HepG2 (cell line): Measurements from ENCODE around the gene GPT2. TPM values are rescaled to one million over a fixed set of nuclear protein-coding genes. Genes with fewer than 3 reads are reported as not detected.

Source experiments
- CBX1 ChIP-seq: IDR thresholded peaks from one replicate; pipeline ENCODE4 v1.6.1; 2016; ENCODE audit warnings: antibody characterized with exemption, low read depth
- FOXA3 ChIP-seq: IDR thresholded peaks from 2 replicates; pipeline ENCODE4 v1.6.1; 2016; ENCODE audit warnings: missing genetic modification reagents, missing compliant biosample characterization
- FOXC1 ChIP-seq: sonication (generic); formaldehyde crosslinking; IDR thresholded peaks from 2 replicates; pipeline ENCODE4 v1.8.0; 2022; ENCODE audit warnings: mild to moderate bottlenecking, missing genetic modification reagents, borderline replicate concordance
- FOXO1 ChIP-seq: sonication (generic); formaldehyde crosslinking; IDR thresholded peaks from 2 replicates; pipeline ENCODE4 v1.4.0; 2020; ENCODE audit warnings: missing genetic modification reagents
- KMT2A ChIP-seq: sonication (generic); formaldehyde crosslinking; IDR thresholded peaks from 2 replicates; pipeline ENCODE4 v1.4.0; 2020; ENCODE audit warnings: missing genetic modification reagents
- MTF1 ChIP-seq: sonication (generic); formaldehyde crosslinking; IDR thresholded peaks from 2 replicates; pipeline ENCODE4 v1.5.0; 2020; ENCODE audit warnings: missing genetic modification reagents
- MXI1 ChIP-seq: IDR thresholded peaks from 3 replicates; pipeline ENCODE4 v1.6.1; 2012; ENCODE audit warnings: low read depth, low read length, inconsistent platforms, borderline replicate concordance
- MYC ChIP-seq: sonication (generic); formaldehyde crosslinking; IDR thresholded peaks from 2 replicates; pipeline ENCODE4 v1.9.0; 2021; ENCODE audit warnings: missing genetic modification reagents, borderline replicate concordance
- NR2F1 ChIP-seq, 2 experiments: fragments of 450-650 bp in 1 of 2; formaldehyde crosslinking in 1 of 2; IDR thresholded peaks; 2 replicates each; pipeline versions ENCODE4 v1.5.0 to v1.6.1; 2016 to 2020; ENCODE audit warnings: mild to moderate bottlenecking in 1 of 2, missing compliant biosample characterization in 1 of 2, missing genetic modification reagents in 1 of 2, moderate library complexity in 1 of 2
- SRSF9 ChIP-seq: fragments of 200-400 bp; formaldehyde crosslinking; IDR thresholded peaks from 2 replicates; pipeline ENCODE4 v1.6.1; 2018; ENCODE audit warnings: borderline replicate concordance, mild to moderate bottlenecking, low read depth, low read length; ENCODE audit not compliant: insufficient read depth, poor library complexity, severe bottlenecking
- TCF7 ChIP-seq: sonication (generic); IDR thresholded peaks from 2 replicates; pipeline ENCODE4 v1.6.1; 2016; ENCODE audit warnings: antibody characterized with exemption, low read depth
- TP53 ChIP-seq: sonication (generic); formaldehyde crosslinking; conservative IDR thresholded peaks from 2 replicates; pipeline ENCODE4 v1.4.0; 2020; ENCODE audit warnings: missing genetic modification reagents
- ZBTB1 ChIP-seq: sonication (generic); formaldehyde crosslinking; IDR thresholded peaks from 2 replicates; pipeline ENCODE4 v1.4.0; 2020; ENCODE audit warnings: missing genetic modification reagents, borderline replicate concordance
- ZNF124 ChIP-seq: sonication (generic); formaldehyde crosslinking; IDR thresholded peaks from 2 replicates; pipeline ENCODE4 v1.4.0; 2020; ENCODE audit warnings: missing genetic modification reagents
- ZNF205 ChIP-seq: IDR thresholded peaks from 2 replicates; pipeline ENCODE4 v1.6.1; 2018; ENCODE audit warnings: missing biosample characterization, missing genetic modification reagents
- ZNF274 ChIP-seq: sonication (generic); formaldehyde crosslinking; IDR thresholded peaks from 2 replicates; pipeline ENCODE4 v1.5.1; 2020; ENCODE audit warnings: mild to moderate bottlenecking, missing genetic modification reagents
- ZNF282 ChIP-seq: fragments of 450-650 bp; IDR thresholded peaks from 2 replicates; pipeline ENCODE4 v1.6.1; 2018; ENCODE audit not compliant: partially characterized antibody
- ZNF367 ChIP-seq: sonication (generic); formaldehyde crosslinking; IDR thresholded peaks from 2 replicates; pipeline ENCODE4 v1.4.0; 2020; ENCODE audit warnings: missing genetic modification reagents, borderline replicate concordance
- ZNF570 ChIP-seq: sonication (generic); formaldehyde crosslinking; IDR thresholded peaks from 2 replicates; pipeline ENCODE4 v1.4.0; 2020; ENCODE audit warnings: mild to moderate bottlenecking, missing genetic modification reagents, borderline replicate concordance
- ZNF749 ChIP-seq: sonication (generic); formaldehyde crosslinking; IDR thresholded peaks from 2 replicates; pipeline ENCODE4 v1.8.0; 2022; ENCODE audit warnings: mild to moderate bottlenecking, missing genetic modification reagents, moderate library complexity, borderline replicate concordance
- ZNF841 ChIP-seq: sonication (generic); formaldehyde crosslinking; IDR thresholded peaks from 2 replicates; pipeline ENCODE4 v1.8.1; 2023; ENCODE audit warnings: missing genetic modification reagents, borderline replicate concordance
- polyA plus RNA-seq, 8 experiments: library from polyadenylated mRNA; depleted of rRNA in 3 of 8; stranded (reverse) in 7 of 8; unstranded in 1 of 8; fragments of >200 nt; fragmentation: Illumina TruSeq in 4 of 8; extraction: Trizol in 4 of 8; gene quantifications; 2 replicates each; pipeline versions ENCODE4 v1.2.1 to v1.2.3, GENCODE V29; 2011 to 2016; ENCODE audit warnings: low read depth in 4 of 8, missing spikeins in 1 of 8, mixed read lengths in 1 of 8; ENCODE audit not compliant: insufficient read depth in 1 of 8
- total RNA-seq, 5 experiments: library from RNA; depleted of rRNA; stranded (reverse); fragments of >200 nt; fragmentation: Illumina TruSeq; extraction: Trizol; gene quantifications; 2 replicates each; pipeline ENCODE4 v1.2.3, GENCODE V29; 2016; ENCODE audit warnings: low read depth in 1 of 5
- TF ChIP-seq, protein P1 (sequence below), 2 experiments: sonication (generic) in 1 of 2; formaldehyde crosslinking in 1 of 2; IDR thresholded peaks; 2 replicates each; pipeline versions ENCODE4 v1.4.0 to v1.6.1; 2016 to 2020; ENCODE audit warnings: borderline replicate concordance in 1 of 2, low read depth in 1 of 2, mild to moderate bottlenecking in 1 of 2, missing genetic modification reagents in 1 of 2
- TF ChIP-seq, protein P2 (sequence below): sonication (generic); formaldehyde crosslinking; IDR thresholded peaks from 2 replicates; pipeline ENCODE4 v1.4.0; 2020; ENCODE audit warnings: missing genetic modification reagents

Gene GPT2
- total and polyA plus RNA-seq, 2 of the 13 experiments (the other 11 are each of a cell fraction or from before 2014, with no cell fraction given), result 138 to 267 TPM

DNA sequence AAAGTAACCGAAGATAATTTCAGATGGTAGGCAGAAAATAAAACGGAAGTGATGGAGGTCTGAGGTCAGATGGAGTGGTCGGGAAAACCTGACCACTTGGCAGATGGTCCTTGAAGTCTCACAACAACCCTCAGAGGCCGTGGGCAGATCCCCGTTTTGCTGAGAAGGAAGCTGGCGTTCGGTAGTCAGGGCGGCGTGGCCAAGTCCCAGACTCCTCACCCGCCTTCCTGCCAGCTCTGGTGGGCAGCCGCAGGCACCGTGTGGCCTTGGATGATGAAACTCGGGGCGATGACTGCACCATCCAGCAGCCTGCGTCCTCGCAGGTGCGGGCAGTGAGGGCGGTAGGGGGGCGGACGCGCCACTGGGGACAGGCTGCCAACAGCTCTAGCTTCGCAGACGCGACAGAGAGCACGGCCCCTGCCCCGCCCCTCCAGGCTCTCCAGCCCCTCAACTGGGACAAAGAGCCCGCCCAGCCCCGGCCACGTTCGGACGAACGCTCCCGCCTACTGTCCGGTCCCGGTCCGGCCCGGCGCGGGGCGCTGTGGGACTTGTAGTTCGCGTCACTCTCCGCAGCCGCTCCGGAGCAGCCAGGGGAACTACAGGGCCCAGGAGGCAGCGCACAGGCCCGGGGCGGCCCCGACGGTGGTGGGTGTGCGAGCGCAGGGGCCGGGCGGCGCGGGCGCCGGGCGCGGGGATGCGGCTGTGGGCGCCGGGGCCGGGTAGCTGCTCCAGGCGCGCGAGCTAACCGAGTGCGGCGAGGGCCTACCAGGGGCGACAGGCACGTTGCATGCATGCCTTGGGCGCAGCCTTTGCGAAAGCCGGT is at the start of gene GPT2 (continued):
- TF ChIP-seq, protein P1, sequence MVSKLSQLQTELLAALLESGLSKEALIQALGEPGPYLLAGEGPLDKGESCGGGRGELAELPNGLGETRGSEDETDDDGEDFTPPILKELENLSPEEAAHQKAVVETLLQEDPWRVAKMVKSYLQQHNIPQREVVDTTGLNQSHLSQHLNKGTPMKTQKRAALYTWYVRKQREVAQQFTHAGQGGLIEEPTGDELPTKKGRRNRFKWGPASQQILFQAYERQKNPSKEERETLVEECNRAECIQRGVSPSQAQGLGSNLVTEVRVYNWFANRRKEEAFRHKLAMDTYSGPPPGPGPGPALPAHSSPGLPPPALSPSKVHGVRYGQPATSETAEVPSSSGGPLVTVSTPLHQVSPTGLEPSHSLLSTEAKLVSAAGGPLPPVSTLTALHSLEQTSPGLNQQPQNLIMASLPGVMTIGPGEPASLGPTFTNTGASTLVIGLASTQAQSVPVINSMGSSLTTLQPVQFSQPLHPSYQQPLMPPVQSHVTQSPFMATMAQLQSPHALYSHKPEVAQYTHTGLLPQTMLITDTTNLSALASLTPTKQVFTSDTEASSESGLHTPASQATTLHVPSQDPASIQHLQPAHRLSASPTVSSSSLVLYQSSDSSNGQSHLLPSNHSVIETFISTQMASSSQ (IDR thresholded peaks at IDR 0.05; ENCODE audit: low read depth), result no peak
- TF ChIP-seq, protein P1 (CRISPR knock-in tag; IDR thresholded peaks at IDR 0.05; ENCODE audit: borderline replicate concordance), result peak; percentile 92
- TF ChIP-seq NR2F1 (CRISPR knock-in tag; IDR thresholded peaks at IDR 0.05) (peak; percentile 66 to 79), MXI1 (peak; percentile 93; the same call in 2 of the 3 replicates), SRSF9 (no peak), ZNF570 (peak; percentile 27; the same call in 1 of the 2 replicates), MTF1 (CRISPR knock-in tag) (0 out of 2 replicates have a peak, but pooled peaks have one; percentile 24), FOXA3 (CRISPR knock-in tag) (peak; percentile 89), CBX1 (peak; percentile 95), ZNF367 (CRISPR knock-in tag) (no peak; the same call in 1 of the 2 replicates), ZBTB1 (no peak), FOXO1 (CRISPR knock-in tag) (peak; percentile 89), ZNF205 (peak; percentile 95; the same call in 1 of the 2 replicates), FOXC1 (CRISPR knock-in tag) (0 out of 2 replicates have a peak, but pooled peaks have one; percentile 26), TCF7 (no peak), TP53 (CRISPR knock-in tag) (peak; percentile 63; the same call in 1 of the 2 replicates), ZNF282 (no peak), KMT2A (peak; percentile 88), MYC (CRISPR knock-in tag) (peak; percentile 96), ZNF841 (CRISPR knock-in tag) (no peak), ZNF749 (peak; percentile 88), ZNF274 (peak; percentile 30; the same call in 1 of the 2 replicates), ZNF124 (peak; percentile 85; the same call in 1 of the 2 replicates)
- TF ChIP-seq, protein P2, sequence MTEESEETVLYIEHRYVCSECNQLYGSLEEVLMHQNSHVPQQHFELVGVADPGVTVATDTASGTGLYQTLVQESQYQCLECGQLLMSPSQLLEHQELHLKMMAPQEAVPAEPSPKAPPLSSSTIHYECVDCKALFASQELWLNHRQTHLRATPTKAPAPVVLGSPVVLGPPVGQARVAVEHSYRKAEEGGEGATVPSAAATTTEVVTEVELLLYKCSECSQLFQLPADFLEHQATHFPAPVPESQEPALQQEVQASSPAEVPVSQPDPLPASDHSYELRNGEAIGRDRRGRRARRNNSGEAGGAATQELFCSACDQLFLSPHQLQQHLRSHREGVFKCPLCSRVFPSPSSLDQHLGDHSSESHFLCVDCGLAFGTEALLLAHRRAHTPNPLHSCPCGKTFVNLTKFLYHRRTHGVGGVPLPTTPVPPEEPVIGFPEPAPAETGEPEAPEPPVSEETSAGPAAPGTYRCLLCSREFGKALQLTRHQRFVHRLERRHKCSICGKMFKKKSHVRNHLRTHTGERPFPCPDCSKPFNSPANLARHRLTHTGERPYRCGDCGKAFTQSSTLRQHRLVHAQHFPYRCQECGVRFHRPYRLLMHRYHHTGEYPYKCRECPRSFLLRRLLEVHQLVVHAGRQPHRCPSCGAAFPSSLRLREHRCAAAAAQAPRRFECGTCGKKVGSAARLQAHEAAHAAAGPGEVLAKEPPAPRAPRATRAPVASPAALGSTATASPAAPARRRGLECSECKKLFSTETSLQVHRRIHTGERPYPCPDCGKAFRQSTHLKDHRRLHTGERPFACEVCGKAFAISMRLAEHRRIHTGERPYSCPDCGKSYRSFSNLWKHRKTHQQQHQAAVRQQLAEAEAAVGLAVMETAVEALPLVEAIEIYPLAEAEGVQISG (CRISPR knock-in tag), result peak; percentile 79; the same call in 1 of the 2 replicates
